GM23248 (cell line): Measurements from ENCODE around the gene ZSWIM6.

ENCODE experiments used
- EZH2 ChIP-seq: fragments of 200-600 bp; sonication (generic); IDR thresholded peaks from 2 replicates; pipeline ENCODE4 v1.6.1; 2018; ENCODE audit warnings: antibody characterized with exemption, mild to moderate bottlenecking; ENCODE audit not compliant: insufficient read depth, poor library complexity, severe bottlenecking
- EZH2phosphoT487 ChIP-seq: fragments of 200-600 bp; sonication (generic); IDR thresholded peaks from 2 replicates; pipeline ENCODE4 v1.6.1; 2018; ENCODE audit warnings: antibody characterized with exemption, moderate library complexity, mild to moderate bottlenecking, low read depth; ENCODE audit not compliant: insufficient read depth

DNA sequence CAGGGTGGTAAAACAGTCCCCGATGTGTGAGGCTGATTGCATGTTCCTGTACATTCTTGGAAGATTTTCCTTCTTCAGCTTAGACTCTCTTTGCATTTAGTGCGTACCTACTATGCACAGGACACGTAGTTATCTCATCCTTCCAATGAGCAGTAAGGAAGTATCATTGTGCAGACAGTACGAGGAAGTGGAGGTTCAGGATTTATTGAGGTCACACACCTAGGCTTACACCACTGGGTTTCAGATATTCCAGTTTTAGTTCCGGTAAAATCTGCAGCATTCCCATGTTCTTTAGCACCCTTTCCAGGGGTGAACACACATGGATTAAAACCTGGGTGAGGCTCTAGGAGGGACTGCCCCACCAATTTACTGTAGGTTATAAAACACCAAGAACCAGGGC, 238.7 kb downstream of the ZSWIM6 start:
- no peak for TF ChIP-seq EZH2phosphoT487
- TF ChIP-seq EZH2 = no peak
